ENCODE results near the gene SCG3.
"Not testable (repeated sequence)": the region's sequence is repeated elsewhere in the genome, so short reads cannot be mapped to it uniquely, and the experiment has no call there.

The SCG3 gene

GRCh38 chr15:51681303-51681963, at the start of gene SCG3:
TSS of gene SCG3 (plus strand) at chr15:51681503. CDS start at chr15:51681756, 253 bp downstream.
- peak; percentile 68 for FAIRE-seq
- TF ChIP-seq, protein P1, sequence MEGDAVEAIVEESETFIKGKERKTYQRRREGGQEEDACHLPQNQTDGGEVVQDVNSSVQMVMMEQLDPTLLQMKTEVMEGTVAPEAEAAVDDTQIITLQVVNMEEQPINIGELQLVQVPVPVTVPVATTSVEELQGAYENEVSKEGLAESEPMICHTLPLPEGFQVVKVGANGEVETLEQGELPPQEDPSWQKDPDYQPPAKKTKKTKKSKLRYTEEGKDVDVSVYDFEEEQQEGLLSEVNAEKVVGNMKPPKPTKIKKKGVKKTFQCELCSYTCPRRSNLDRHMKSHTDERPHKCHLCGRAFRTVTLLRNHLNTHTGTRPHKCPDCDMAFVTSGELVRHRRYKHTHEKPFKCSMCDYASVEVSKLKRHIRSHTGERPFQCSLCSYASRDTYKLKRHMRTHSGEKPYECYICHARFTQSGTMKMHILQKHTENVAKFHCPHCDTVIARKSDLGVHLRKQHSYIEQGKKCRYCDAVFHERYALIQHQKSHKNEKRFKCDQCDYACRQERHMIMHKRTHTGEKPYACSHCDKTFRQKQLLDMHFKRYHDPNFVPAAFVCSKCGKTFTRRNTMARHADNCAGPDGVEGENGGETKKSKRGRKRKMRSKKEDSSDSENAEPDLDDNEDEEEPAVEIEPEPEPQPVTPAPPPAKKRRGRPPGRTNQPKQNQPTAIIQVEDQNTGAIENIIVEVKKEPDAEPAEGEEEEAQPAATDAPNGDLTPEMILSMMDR (IDR thresholded peaks at IDR 0.05; ENCODE audit: insufficient read depth, missing control alignments), result no peak
- peak; percentile 15 for DNase-seq (ENCODE audit: insufficient read length, low spot score)

DNA sequence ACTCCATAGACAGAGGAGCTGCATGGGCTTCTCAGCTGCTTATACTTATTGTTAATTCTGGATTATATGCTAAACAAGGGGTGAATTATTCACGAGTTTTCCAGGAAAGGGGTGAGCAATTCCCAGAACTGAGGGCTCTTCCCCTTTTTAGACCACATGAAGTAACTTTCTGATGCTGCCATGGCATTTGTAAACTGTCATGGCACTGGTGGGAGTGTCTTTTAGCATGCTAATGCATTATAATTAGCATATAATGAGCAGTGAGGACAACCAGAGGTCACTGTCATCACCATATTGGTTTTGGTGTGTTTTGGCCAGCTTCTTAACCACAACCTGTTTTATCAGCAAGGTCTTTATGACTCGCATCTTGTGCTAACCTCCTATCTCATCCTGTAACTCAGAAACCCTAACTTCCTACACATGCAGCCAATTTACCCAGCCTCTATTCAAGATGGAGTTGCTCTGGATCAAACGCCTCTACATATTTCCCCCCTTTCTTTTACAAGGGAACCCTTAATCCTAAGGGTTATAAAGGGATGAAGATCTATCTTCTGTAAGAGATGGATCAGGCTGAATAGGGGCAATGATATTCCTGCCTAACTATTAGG, 46.6 kb upstream of the SCG3 start:
- TF ChIP-seq, protein P1 (IDR thresholded peaks at IDR 0.05; ENCODE audit: insufficient read depth, missing control alignments), result no peak
- FAIRE-seq, result no peak
- no peak for DNase-seq (ENCODE audit: insufficient read length, low spot score)

- TF ChIP-seq, protein P1 (IDR thresholded peaks at IDR 0.05; ENCODE audit: insufficient read depth, missing control alignments), result no peak
- FAIRE-seq (no peak), DNase-seq (ENCODE audit: insufficient read length, low spot score) (no peak)
These were observed 39.7 kb upstream of the SCG3 start for GRCh38 chr15:51641490-51642130.

DNA sequence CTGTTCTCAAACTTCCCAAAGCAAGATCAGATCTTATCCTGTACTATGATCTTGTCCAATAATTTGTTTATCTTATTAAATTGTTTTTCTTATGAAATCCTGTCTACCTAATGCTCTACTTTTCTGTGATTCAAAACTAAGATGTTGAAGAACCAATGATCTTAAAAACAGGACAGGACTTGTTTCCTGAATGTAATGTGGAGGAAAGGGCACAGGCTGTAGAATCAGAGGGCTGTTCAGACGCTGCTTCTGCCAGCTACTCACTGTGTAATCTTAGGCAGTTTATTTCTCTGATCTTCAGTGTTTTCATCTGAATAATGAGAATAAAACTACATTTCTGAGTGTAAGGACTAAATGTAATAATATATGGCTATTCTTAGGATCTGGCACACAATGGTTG, 38.6 kb upstream of the SCG3 start:
- TF ChIP-seq, protein P1 (IDR thresholded peaks at IDR 0.05; ENCODE audit: insufficient read depth, missing control alignments), result no peak
- FAIRE-seq, result no peak

DNA sequence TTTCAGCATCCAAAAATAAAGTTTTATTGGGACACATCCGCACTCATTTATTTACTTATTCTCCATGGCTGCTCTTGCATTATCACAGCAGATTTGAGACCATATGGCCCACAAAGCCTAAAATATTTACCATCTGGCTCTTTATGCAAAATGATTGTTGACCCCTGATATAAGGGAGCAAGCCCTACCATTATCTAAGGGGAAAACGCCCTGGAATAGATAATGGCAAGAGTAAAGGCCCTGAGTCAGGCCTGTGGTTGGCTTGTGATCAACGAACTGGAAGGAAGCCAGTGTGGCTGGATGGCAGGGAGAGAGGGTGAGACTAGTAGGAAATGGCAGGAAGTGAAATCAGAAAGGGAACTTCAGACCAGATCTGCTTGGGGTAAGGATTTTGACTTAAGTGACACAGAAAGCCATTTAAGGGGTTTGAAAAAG, 34.2 kb upstream of the SCG3 start:
- no peak for FAIRE-seq
- DNase-seq (ENCODE audit: insufficient read length, low spot score), result no peak
- TF ChIP-seq, protein P1 (IDR thresholded peaks at IDR 0.05; ENCODE audit: insufficient read depth, missing control alignments), result no peak

More for the DNA sequence above, 38.6 kb upstream of the SCG3 start:
- DNase-seq (ENCODE audit: insufficient read length, low spot score), result no peak

DNA sequence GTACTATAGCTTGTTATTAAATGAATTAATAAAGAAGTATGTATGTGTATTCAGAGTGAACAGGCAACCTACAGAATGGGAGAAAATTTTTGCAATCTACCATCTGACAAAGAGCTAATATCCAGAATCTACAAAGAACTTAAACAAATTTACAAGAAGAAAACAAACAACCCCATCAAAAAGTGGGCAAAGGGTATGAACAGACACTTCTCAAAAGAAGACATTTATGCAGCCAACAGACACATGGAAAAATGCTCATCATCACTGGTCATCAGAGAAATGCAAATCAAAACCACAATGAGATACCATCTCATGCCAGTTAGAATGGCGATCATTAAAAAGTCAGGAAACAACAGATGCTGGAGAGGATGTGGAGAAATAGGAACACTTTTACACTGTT, 33.2 kb upstream of the SCG3 start:
- not testable (repeated sequence) for FAIRE-seq; DNase-seq (ENCODE audit: insufficient read length, low spot score)

DNA sequence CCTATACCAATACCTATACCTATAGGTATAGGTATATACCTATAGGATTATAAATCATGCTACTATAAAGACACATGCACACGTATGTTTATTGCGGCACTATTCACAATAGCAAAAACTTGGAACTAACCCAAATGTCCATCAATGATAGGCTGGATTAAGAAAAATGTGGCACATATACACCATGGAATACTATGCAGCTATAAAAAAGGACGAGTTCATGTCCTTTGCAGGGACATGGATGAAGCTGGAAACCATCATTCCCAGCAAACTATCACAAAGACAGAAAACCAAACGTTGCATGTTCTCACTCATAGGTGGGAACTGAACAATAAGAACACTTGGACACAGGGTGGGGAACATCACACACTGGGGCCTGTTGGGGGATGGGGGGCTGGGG, 32.7 kb upstream of the SCG3 start:
- not testable (repeated sequence) for DNase-seq (ENCODE audit: insufficient read length, low spot score); FAIRE-seq

All from D721Med (cell line).